Stimulated activated naive CD8-positive, alpha-beta T cell treated with anti-CD3 and anti-CD28 coated beads, Interleukin-15, Interleukin-2, amounts not matched to agents 100 ng/mL and 50 ng/mL, for 24 hours (primary cell): ENCODE measurements around the gene MYH6.
"Not testable (repeated sequence)": the region's sequence is repeated elsewhere in the genome, so short reads cannot be mapped to it uniquely, and the experiment has no call there.

Experiments used
- H3K27ac Mint-ChIP-seq: one replicate; pipeline ENCODE4 v1.8.0; 2021; ENCODE audit warnings: mild to moderate bottlenecking, mixed read lengths
- H3K27me3 Mint-ChIP-seq: one replicate; pipeline ENCODE4 v1.8.0; 2021; ENCODE audit warnings: mixed read lengths
- H3K36me3 Mint-ChIP-seq: one replicate; pipeline ENCODE4 v1.8.0; 2021; ENCODE audit warnings: low read depth, mixed read lengths
- H3K4me1 Mint-ChIP-seq: one replicate; pipeline ENCODE4 v1.8.0; 2021; ENCODE audit warnings: low read depth, mixed read lengths
- H3K4me3 Mint-ChIP-seq: one replicate; pipeline ENCODE4 v1.8.0; 2021; ENCODE audit warnings: mild to moderate bottlenecking, mixed read lengths
- H3K9me3 Mint-ChIP-seq: one replicate; pipeline ENCODE4 v1.8.0; 2021; ENCODE audit warnings: mixed read lengths

The MYH6 gene

DNA sequence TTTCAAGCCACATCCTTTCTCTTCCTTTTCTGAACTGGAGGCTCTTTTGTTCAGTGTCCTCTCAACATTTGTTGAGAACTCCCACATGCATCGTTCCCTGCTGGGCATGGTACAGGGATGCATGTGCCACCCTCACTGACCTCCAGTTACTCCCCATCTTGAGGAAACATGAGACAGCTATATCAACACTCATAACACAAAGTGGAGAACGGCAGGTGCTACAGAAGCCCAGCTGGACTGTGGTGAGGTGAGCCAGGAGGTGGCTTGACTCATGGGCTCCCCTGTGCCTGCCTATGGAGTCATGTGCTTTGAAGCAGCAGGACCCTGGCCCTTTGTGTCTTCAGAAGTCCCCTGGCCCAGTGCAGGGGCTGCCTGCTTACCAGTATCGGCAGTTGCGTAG lies 9.7 kb downstream of the MYH6 start:
- Mint-ChIP-seq H3K36me3 (no peaks in the 10 kb centered on the region), H3K4me3 (no peak overlapping the region), H3K27me3 (peaks cover 3% of the 10 kb centered on the region), H3K27ac (no peak overlapping the region), H3K4me1 (no peaks in the 10 kb centered on the region), H3K9me3 (no peaks in the 10 kb centered on the region)

DNA sequence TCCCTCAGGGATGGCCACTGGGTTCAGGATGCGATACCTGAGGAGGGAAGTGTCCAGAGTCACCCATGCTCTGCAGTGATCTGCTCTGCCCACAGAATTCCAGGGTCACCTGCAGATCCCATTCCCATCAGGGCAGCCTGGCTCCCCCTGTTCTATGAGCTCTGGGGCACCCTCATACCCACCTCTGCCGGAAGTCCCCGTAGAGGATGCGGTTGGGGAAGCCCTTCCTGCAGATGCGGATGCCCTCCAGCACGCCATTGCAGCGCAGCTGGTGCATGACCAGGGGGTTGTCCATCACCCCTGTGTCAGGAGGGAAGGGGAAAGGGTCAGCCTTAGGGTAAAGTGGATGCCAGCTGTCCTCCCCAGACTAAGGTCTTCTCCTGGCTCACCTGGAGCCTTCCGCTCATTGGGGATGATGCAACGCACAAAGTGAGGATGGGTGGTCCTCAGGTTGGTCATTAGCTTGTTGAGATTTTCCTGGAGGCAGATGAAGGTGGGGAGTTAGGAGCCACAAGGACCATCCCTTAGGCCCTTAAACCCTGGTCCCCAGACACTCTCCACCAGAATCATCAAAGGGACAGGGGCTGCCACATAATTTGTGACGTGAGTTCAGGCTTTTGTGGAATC lies 11.2 kb downstream of the MYH6 start:
- H3K4me1 Mint-ChIP-seq: no peaks in the 10 kb centered on the region

DNA sequence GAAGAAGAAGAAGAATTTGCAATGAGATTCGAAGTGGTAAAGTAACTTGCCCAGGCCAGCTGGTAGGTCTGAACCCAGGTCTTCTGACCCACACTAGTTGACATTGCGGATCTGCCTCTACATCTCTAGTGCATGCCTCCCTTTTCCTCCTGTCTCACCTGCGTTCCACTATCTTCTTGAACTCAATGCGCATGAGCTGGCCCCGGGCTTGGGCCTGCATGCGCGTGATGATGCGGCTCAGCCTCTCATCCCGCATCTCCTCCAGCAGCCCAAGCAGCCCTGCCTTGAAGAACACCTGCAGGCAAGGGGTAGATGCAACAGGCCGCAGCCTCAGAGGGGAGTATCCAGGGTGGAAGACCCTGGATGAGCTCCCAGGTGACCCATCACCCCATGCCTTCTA lies 11.9 kb downstream of the MYH6 start:
- Mint-ChIP-seq H3K27me3 (peaks cover 3% of the 10 kb centered on the region), H3K27ac (no peak overlapping the region), H3K36me3 (no peaks in the 10 kb centered on the region), H3K9me3 (no peaks in the 10 kb centered on the region), H3K4me1 (no peaks in the 10 kb centered on the region), H3K4me3 (no peak overlapping the region)

More for the DNA sequence above, 11.2 kb downstream of the MYH6 start:
- Mint-ChIP-seq H3K4me3 (no peak overlapping the region), H3K27me3 (peaks cover 3% of the 10 kb centered on the region), H3K27ac (no peak overlapping the region), H3K36me3 (no peaks in the 10 kb centered on the region), H3K9me3 (no peaks in the 10 kb centered on the region)

DNA sequence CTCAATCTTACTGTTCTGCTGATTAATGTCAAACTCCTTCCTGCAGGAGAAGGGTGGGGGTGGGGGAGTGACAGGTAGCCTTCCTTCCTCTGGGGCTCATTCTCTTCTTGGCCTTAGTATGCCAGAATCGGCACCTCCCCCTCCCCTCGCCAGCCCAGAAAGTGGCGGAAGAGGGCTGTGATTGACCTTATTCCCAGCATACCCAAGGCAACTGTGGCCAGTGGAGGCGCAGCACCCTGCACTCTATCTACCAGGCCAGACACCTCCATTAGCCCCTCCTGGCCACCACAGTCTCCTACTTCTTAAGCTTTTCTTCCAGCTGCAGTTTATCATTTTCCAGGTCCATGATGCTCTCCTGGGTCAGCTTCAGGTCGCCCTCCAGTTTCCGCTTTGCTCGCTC lies 15.5 kb downstream of the MYH6 start:
- H3K4me3 Mint-ChIP-seq: no peak overlapping the region

DNA sequence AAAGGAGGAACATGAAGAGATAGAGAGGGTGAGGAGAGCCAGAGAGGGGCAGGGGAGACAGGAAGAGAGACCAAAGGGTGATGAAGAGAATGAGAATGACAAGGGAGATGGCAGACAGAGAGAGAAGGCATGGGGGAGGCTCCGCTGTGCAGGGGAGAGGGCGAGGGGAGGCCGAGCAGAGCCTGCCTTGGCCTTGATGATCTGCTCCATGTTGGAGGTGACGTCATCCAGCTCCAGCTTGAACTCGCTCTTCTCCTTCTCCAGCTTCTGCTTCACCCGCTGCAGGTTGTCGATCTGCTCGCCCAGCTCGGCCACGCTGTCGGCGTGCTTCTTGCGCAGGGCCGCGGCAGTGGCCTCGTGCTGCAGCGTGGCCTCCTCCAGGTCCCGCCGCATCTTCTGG lies 18.2 kb downstream of the MYH6 start:
- not testable (repeated sequence) for H3K27ac Mint-ChIP-seq, H3K4me1 Mint-ChIP-seq, H3K27me3 Mint-ChIP-seq, H3K36me3 Mint-ChIP-seq, H3K9me3 Mint-ChIP-seq, H3K4me3 Mint-ChIP-seq

More for the DNA sequence above, 15.5 kb downstream of the MYH6 start:
- no peaks in the 10 kb centered on the region for H3K36me3 Mint-ChIP-seq
- no peak overlapping the region for H3K27ac Mint-ChIP-seq
- no peaks in the 10 kb centered on the region for H3K4me1 Mint-ChIP-seq
- H3K9me3 Mint-ChIP-seq: no peaks in the 10 kb centered on the region
- no peaks in the 10 kb centered on the region for H3K27me3 Mint-ChIP-seq

DNA sequence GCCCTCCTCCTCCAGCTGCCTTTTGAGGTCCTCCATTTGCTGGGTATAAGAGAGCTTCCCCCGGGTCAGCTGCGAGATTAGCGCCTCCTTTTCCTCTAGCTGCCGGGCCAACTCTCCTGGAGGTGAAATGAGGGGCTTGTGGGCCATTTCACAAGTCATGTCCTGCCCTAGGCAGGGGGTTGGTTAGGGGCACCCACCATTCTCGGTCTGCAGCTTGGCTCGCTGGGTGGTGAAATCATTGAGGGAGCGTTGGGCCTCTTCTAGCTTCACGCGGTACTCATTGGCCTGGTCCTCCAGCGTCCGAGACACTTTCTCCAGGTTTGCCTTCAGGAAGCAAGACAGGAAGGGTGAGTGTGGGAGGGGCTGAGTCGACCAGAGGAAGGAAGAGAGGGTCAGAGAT lies 18.7 kb downstream of the MYH6 start:
- H3K36me3 Mint-ChIP-seq: no peaks in the 10 kb centered on the region
- H3K4me1 Mint-ChIP-seq: no peaks in the 10 kb centered on the region
- no peaks in the 10 kb centered on the region for H3K9me3 Mint-ChIP-seq
- H3K4me3 Mint-ChIP-seq: no peak overlapping the region
- H3K27ac Mint-ChIP-seq: no peak overlapping the region
- no peaks in the 10 kb centered on the region for H3K27me3 Mint-ChIP-seq

DNA sequence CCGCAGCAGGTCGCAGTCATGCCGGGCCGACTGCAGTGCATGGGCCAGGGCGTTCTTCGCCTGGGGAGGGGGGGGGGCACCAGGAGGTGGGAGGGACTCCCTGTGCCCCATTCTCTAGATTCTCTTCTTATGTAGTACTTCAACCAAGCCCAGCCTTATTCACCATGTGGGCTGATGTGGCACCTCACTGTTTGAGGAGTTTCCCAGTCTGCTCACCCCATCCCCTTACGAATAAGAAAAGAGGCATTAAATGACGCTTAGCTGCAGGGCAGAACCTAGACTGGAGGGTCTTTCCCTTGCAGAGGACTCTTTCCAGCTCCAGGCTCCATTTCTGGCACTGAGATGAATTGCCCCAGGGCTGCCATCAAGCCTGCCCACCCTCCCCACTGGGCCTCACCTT lies 19.1 kb downstream of the MYH6 start:
- H3K36me3 Mint-ChIP-seq: no peaks in the 10 kb centered on the region
- no peaks in the 10 kb centered on the region for H3K27me3 Mint-ChIP-seq
- no peaks in the 10 kb centered on the region for H3K4me1 Mint-ChIP-seq
- no peaks in the 10 kb centered on the region for H3K9me3 Mint-ChIP-seq
- no peak overlapping the region for H3K27ac Mint-ChIP-seq
- H3K4me3 Mint-ChIP-seq: no peak overlapping the region

DNA sequence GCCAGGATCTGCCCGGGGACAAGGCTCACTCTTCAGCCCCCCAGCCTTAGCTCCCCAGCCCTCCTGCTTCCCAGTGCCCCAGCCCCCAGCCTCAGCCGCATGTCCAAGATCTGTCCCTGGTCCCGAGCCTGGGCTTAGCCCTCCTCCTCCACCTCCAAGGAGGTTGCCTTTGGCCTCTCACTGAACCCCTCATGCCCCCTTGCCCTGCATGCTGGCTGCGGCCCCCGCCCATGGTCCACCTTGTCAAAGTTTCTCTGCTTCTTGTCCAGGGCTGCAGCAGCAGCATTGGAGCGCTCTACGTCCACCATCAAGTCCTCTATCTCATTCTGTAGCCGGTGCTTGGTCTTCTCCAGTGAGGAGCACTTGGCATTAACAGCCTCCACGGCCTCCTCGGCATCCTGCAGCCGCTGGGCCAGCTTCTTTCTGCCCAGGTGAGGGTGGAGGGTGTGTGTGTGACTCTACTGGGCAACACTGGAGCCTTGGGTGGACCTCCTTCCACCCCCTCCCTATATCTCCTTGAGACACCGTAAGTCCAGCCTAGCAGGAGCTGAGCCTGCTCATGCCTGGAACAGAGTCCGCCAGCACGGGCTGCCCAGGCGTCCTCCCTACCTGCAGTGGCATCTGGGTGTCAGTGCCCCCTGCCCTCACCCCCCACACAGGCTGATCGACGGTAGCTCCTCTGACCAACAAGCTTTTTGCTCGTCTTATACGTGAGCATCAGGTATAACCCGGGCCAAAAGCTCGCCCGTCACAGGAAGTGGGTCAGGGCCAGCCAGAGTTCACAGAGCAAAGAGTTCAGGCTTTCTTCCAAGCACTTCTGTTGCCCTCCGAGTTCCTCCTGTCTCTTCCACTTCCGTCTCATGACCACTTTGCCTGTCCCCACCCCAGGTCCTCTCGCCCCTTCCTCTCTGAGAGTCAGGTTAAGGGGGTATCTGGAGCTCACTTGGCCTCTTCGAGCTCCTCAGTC lies 19.9 kb downstream of the MYH6 start:
- Mint-ChIP-seq H3K36me3 (no peaks in the 10 kb centered on the region), H3K9me3 (no peaks in the 10 kb centered on the region), H3K27ac (no peak overlapping the region), H3K27me3 (no peaks in the 10 kb centered on the region), H3K4me1 (no peaks in the 10 kb centered on the region), H3K4me3 (no peak overlapping the region)

DNA sequence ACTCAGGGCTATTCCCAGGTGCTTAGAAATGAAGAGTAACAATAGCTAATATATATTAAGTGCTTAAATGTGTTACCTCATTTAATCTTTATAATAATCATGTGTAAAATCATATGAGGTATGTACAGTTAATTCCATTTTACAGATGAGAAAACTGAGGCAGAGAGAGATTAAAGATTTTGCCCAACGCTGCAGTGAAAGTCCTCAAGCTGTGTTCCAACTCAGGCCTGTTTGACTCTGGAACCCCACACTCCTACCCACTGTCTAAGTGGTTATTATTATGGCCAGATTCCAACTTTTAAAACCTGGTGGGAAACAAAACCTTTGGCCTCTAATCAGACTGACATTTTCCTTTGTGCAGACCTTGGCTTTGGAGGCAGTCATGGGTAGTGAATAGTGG lies 21.1 kb downstream of the MYH6 start:
- no peak overlapping the region for H3K4me3 Mint-ChIP-seq
- H3K4me1 Mint-ChIP-seq: no peaks in the 10 kb centered on the region
- no peak overlapping the region for H3K27ac Mint-ChIP-seq
- H3K36me3 Mint-ChIP-seq: no peaks in the 10 kb centered on the region
- H3K9me3 Mint-ChIP-seq: no peaks in the 10 kb centered on the region
- no peaks in the 10 kb centered on the region for H3K27me3 Mint-ChIP-seq

DNA sequence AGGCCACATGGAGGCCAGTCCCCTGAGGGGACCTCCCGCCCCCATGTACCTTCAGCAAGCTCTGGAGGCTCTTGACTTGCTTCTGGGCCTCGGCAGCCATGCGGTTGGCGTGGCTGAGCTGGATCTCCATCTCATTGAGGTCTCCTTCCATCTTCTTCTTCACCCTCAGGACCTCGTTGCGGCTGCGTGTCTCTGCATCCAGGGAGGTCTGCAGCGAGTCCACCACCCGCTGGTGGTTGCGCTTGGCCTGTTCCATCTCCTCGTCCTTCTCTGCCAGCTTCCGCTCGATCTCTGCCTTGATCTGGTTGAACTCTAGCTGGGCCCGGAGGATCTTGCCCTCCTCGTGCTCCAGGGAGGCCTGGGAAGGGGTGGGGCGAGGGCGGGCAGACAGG lies 21.8 kb downstream of the MYH6 start:
- not testable (repeated sequence) for H3K4me1 Mint-ChIP-seq, H3K9me3 Mint-ChIP-seq, H3K36me3 Mint-ChIP-seq, H3K27ac Mint-ChIP-seq, H3K27me3 Mint-ChIP-seq, H3K4me3 Mint-ChIP-seq

DNA sequence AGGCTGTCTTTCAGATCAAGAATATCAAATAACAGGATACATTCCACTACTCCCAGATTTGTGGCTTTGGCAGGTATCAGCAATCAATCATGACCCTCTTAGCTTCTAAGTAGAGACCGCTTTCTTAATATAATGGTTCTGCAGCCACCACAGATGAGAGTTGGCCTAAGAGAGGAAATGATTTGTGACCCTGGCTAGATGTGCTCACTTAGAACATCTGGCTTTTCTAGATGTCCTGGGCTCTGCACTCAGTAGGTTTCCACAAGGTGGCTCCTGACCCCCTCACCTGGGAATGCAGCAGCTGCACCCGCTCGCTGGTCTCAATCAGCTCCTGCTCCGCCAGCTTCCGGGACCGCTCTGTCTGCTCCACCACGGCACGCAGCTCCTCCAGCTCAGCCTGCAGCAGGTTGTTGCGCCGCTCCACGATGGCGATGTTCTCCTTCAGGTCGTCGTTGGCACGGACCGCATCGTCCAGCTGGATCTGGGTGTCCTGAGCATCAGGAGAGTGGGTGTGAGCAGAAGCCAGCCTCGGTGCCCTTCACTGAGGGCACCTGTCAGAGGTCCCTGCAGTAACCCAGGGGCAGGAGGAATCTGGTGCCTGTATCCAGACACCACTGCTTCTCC lies 22.3 kb downstream of the MYH6 start:
- no peaks in the 10 kb centered on the region for H3K27me3 Mint-ChIP-seq
- H3K27ac Mint-ChIP-seq: no peak overlapping the region
- no peaks in the 10 kb centered on the region for H3K9me3 Mint-ChIP-seq
- H3K36me3 Mint-ChIP-seq: no peaks in the 10 kb centered on the region
- H3K4me1 Mint-ChIP-seq: no peaks in the 10 kb centered on the region
- no peak overlapping the region for H3K4me3 Mint-ChIP-seq

DNA sequence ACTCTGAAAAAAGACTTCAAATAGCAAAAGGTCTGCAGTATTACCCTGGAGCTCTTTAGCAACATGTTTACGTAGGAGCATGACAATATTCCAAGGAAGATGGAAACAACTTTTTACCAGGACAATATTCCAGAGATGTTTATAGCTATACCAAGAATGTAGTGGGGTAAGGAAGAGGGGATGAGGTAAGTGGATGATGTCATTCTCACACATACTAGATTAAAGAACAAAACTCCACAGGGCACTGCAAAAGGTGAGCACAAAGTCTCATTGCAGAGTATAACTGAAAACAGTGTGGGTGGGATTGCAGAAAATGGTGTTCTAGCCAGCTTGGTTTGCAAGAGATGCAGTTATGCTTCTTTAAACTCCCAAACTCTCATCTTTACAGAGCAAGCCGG lies 22.8 kb downstream of the MYH6 start:
- no peak overlapping the region for H3K4me3 Mint-ChIP-seq
- no peaks in the 10 kb centered on the region for H3K9me3 Mint-ChIP-seq
- no peak overlapping the region for H3K27ac Mint-ChIP-seq
- H3K4me1 Mint-ChIP-seq: no peaks in the 10 kb centered on the region
- no peaks in the 10 kb centered on the region for H3K36me3 Mint-ChIP-seq
- no peaks in the 10 kb centered on the region for H3K27me3 Mint-ChIP-seq

DNA sequence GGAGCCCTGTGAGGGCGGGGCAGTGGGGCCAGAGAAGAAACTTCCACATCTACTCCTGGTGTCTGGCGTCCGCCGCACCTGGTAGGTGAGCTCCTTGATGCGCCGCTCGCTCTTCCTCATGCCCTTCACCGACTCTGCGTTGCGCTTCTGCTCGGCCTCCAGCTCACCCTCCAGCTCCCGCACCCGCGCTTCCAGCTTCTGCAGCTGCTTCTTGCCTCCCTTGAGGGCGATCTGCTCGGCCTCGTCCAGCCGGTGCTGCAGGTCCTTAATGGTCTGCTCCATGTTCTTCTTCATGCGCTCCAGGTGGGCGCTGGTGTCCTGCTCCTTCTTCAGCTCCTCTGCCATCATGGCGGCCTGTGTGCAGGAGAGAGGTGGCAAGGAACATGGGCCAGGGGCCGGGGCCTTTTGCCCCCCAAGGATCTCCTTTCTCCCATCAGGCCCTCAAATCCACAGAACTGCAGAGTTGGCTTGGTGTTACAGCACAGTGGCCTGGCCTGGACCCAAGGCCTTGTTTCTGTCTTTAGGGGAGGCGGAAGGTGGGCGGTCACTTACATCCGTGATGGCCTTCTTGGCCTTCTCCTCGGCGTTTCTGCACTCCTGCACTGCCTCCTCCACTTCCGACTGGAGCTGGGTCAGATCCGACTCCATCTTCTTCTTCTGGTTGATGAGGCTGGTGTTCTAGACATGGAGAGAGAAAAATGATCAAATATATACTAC lies 23.6 kb downstream of the MYH6 start:
- H3K4me3 Mint-ChIP-seq: no peak overlapping the region
- no peaks in the 10 kb centered on the region for H3K9me3 Mint-ChIP-seq
- no peaks in the 10 kb centered on the region for H3K4me1 Mint-ChIP-seq
- no peaks in the 10 kb centered on the region for H3K27me3 Mint-ChIP-seq
- H3K27ac Mint-ChIP-seq: no peak overlapping the region
- H3K36me3 Mint-ChIP-seq: no peaks in the 10 kb centered on the region

DNA sequence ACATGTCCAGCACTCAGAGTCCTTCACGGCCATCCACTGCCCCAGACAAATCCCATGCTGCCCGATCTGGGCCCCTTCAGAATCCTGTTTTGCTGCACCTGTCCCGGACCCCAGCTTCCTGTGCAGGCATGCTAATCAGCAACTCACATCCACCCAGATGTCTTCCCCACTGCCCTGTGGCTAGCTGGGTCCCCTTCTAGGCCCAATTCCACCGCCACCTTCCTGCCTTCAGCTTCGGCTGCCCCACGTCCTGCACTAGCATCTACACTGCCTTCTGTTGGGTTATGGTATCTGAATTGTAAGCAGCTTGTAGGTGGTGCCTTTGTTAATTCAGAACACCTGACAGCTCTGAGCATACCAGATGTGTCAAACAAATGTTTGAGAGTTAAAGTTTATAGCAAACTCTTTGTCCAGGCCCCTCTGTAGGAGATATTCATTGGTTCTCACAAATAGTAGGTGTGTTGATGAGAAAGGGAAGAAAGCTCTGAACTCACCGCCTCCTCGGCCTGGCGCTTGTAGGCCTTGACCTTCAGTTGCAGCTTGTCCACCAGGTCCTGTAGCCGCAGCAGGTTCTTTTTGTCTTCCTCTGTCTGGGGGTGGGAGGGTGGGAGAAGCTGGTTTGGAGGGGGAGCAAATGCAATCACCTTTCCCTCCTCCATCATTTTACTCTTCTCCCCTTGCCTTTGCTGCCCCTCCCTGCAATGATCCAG lies 25.2 kb downstream of the MYH6 start:
- no peak overlapping the region for H3K4me3 Mint-ChIP-seq
- H3K9me3 Mint-ChIP-seq: no peaks in the 10 kb centered on the region
- H3K27me3 Mint-ChIP-seq: no peaks in the 10 kb centered on the region
- H3K4me1 Mint-ChIP-seq: no peaks in the 10 kb centered on the region
- H3K27ac Mint-ChIP-seq: no peak overlapping the region
- H3K36me3 Mint-ChIP-seq: no peaks in the 10 kb centered on the region
